ENCODE data around the gene CLUH. TPM values are rescaled to one million over a fixed set of nuclear protein-coding genes. Genes with fewer than 3 reads are reported as not detected.

The CLUH gene
- total and polyA plus RNA-seq, 2 donors (not counting 3 experiments of a cell fraction or from before 2014, with no cell fraction given), result 33.8 to 80.7 TPM

DNA sequence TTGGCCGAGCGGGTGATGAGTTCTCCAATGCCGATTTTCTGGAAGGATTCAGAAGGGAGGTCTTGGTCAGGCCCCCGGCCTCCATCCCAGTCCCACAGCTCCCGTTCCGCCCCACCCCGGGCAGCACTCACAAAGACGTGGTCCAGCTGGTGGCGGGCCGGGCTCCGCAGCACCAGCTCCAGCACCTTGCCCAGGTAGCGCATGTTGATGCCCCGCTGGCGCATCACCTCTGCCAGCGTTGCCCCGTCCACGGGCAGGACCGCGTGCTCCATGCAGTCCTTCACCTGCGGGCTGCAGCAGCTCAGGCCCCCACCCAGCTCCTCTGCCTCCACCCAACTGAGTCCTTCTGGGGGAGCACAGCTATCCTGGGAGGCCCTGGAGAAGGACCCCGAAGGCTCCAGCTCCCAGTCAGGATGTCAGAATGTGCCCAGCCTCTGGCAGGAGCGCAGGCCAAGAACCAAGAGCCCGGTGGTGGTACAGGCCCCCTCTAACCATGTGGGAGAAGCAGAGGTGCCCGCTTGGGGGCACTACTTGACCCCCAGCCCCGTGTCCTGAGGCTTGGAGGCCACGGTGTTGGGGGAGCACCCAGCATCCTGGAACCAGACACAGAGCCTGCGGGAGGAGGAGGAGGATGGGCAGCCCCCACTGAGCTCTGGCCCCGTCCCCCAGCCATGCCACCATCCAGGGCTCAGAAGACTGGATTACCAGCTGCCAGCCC, 16.2 kb downstream of the CLUH start:
- dilution Hi-C loops (cut with MboI; ENCODE audit: extremely low pct_ligation_motif_present, low sequenced_read_pairs) (no loop called here), intact Hi-C loops (cut with micrococcal nuclease) (no loop called here)
- POLR2A ChIA-PET, result no interaction called here
- Histone ChIP-seq H3K4me1 (ENCODE audit: control insufficient read depth, extremely low read depth, insufficient read depth, low read length) (no peaks in the 10 kb centered on the region), H3K79me2 (ENCODE audit: control insufficient read depth, insufficient read depth, low read length) (no peaks in the 10 kb centered on the region), H4K20me1 (replicated peaks; ENCODE audit: control insufficient read depth, extremely low read depth, insufficient read depth, low read length) (no peaks in the 10 kb centered on the region), H3K4me2 (ENCODE audit: insufficient read depth, low read length) (no peak overlapping the region), H3K9me3 (replicated peaks; ENCODE audit: control insufficient read depth, insufficient read depth, low read length) (no peaks in the 10 kb centered on the region), H3K36me3 (ENCODE audit: control insufficient read depth in 2 of 2, extremely low read depth in 1 of 2, insufficient read depth in 2 of 2, low read length in 2 of 2) (peaks cover 5 to 21% of the 10 kb centered on the region in 2 experiments), H3K9me1 (replicated peaks; ENCODE audit: control insufficient read depth, extremely low read depth, insufficient read depth, low read length) (no peaks in the 10 kb centered on the region), H3K27me3 (ENCODE audit: control insufficient read depth in 2 of 2, insufficient read depth in 2 of 2, low read length in 2 of 2) (no peaks in the 10 kb centered on the region), H2AFZ (ENCODE audit: low read depth, low read length) (no peak overlapping the region), H3K27ac (ENCODE audit: insufficient read depth, low read depth, low read length) (no peak overlapping the region), H3K4me3 (replicated peaks in 1 of 3; ENCODE audit: insufficient read depth in 1 of 3, low read depth in 1 of 3, low read length in 3 of 3) (no peak overlapping the region), H3K9ac (replicated peaks; ENCODE audit: extremely low read depth, insufficient read depth, low read length) (no peak overlapping the region)
- DNase-seq (ENCODE audit: low read depth, low spot score), result no peak
- no peak for FAIRE-seq
- no peak for TF ChIP-seq FOS (IDR thresholded peaks at IDR 0.05; ENCODE audit: borderline replicate concordance, insufficient read depth, low read length)
- TF ChIP-seq EZH2 (IDR thresholded peaks at IDR 0.05; ENCODE audit: borderline replicate concordance, low read depth, low read length, severe bottlenecking), result no peak
- TF ChIP-seq, protein P1, sequence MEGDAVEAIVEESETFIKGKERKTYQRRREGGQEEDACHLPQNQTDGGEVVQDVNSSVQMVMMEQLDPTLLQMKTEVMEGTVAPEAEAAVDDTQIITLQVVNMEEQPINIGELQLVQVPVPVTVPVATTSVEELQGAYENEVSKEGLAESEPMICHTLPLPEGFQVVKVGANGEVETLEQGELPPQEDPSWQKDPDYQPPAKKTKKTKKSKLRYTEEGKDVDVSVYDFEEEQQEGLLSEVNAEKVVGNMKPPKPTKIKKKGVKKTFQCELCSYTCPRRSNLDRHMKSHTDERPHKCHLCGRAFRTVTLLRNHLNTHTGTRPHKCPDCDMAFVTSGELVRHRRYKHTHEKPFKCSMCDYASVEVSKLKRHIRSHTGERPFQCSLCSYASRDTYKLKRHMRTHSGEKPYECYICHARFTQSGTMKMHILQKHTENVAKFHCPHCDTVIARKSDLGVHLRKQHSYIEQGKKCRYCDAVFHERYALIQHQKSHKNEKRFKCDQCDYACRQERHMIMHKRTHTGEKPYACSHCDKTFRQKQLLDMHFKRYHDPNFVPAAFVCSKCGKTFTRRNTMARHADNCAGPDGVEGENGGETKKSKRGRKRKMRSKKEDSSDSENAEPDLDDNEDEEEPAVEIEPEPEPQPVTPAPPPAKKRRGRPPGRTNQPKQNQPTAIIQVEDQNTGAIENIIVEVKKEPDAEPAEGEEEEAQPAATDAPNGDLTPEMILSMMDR (IDR thresholded peaks at IDR 0.05; ENCODE audit: extremely low read depth in 1 of 2, insufficient read depth in 1 of 2, low read depth in 1 of 2, low read length in 2 of 2), result no peak
- TF ChIP-seq JUN (IDR thresholded peaks at IDR 0.05; ENCODE audit: borderline replicate concordance, insufficient read depth, insufficient read length, low read depth), result no peak
- no peak for TF ChIP-seq MYC (IDR thresholded peaks at IDR 0.05; ENCODE audit: low read depth, low read length)
- TF ChIP-seq, protein P2, sequence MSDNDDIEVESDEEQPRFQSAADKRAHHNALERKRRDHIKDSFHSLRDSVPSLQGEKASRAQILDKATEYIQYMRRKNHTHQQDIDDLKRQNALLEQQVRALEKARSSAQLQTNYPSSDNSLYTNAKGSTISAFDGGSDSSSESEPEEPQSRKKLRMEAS (IDR thresholded peaks at IDR 0.05; ENCODE audit: insufficient read depth, insufficient read length), result no peak
- TF ChIP-seq GATA2 (IDR thresholded peaks at IDR 0.05; ENCODE audit: insufficient read depth, insufficient read length, low read depth, low read length), result no peak
- TF ChIP-seq POLR2AphosphoS5 (IDR thresholded peaks at IDR 0.05; ENCODE audit: insufficient read depth, low read depth, low read length), result no peak
- CTCF ChIA-PET, result no interaction called here
- no TSS peak for BruUV-seq (replicated peaks)
